ENCODE results near the gene PTPRN2. TPM values are rescaled to one million over a fixed set of nuclear protein-coding genes. Genes with fewer than 3 reads are reported as not detected.
"Not testable (repeated sequence)": the region's sequence is repeated elsewhere in the genome, so short reads cannot be mapped to it uniquely, and the experiment has no call there.

The PTPRN2 gene
- total and polyA plus RNA-seq, 2 donors from 2014 or later, result 4.8 to 6.2 TPM

DNA sequence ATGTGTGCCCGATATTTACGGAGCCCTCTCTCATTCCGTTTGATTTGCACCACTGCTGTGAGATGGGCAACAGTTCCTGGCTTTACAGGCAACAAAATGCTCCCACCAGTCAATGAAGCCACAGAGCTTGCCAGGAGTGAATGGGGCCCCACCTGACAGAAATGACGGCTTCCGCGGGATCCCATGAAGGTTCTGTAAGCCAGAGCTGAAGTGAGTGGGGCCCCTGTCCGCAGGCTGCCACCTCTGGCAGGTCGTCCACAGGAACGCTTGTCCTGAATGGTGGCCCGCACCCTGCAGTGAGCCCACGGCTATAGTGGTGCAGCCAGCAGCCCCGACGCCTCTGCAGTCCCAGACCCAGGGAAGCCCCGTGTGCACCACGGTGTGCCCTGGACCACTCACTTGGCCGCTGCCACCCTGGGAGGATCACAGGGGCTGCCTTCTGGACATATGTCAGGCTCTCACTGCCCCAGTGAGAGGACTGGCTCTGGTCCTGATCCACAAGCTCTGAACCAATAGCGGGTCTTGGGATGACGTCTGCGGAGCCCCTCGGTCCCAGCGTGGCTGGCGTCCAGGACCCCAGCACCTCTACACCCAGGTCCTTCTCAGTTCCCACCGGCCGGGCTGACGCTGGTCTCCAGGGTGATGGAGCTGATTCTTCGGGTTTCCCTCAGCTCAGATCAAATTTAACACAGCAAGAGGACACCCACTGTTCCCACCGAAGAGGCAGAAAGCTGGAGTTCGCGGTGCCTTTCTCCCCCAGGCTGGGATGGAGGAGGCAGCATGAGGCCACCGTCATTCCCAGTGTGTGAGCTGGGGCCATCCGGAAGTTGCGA is 738.9 kb downstream of the PTPRN2 start:
- H3K4me3 ChIP-seq (ENCODE audit: low read length in 3 of 3), result no peak overlapping the region
- intact Hi-C loops (cut with DNase I), result no loop called here
- FAIRE-seq, result no peak
- peaks cover 0 to 5% (median 0%) of the 10 kb centered on the region in 3 donors for H3K4me1 ChIP-seq (ENCODE audit: control insufficient read depth in 2 of 3, insufficient read depth in 2 of 3, low read depth in 1 of 3, low read length in 3 of 3)
- H3K27me3 ChIP-seq (ENCODE audit: control insufficient read depth, insufficient read depth, low read length), result no peaks in the 10 kb centered on the region
- no peaks in the 10 kb centered on the region for H3K9me3 ChIP-seq (ENCODE audit: control insufficient read depth in 2 of 3, insufficient read depth in 1 of 3, low read length in 3 of 3)
- no peak overlapping the region for H3K27ac ChIP-seq (ENCODE audit: low read depth in 2 of 2, low read length in 2 of 2)
- peak in 1 of 5 donors; percentile 57 for DNase-seq
- no peak overlapping the region for H3K9ac ChIP-seq (ENCODE audit: low read length in 3 of 3)
- TF ChIP-seq, protein P1, sequence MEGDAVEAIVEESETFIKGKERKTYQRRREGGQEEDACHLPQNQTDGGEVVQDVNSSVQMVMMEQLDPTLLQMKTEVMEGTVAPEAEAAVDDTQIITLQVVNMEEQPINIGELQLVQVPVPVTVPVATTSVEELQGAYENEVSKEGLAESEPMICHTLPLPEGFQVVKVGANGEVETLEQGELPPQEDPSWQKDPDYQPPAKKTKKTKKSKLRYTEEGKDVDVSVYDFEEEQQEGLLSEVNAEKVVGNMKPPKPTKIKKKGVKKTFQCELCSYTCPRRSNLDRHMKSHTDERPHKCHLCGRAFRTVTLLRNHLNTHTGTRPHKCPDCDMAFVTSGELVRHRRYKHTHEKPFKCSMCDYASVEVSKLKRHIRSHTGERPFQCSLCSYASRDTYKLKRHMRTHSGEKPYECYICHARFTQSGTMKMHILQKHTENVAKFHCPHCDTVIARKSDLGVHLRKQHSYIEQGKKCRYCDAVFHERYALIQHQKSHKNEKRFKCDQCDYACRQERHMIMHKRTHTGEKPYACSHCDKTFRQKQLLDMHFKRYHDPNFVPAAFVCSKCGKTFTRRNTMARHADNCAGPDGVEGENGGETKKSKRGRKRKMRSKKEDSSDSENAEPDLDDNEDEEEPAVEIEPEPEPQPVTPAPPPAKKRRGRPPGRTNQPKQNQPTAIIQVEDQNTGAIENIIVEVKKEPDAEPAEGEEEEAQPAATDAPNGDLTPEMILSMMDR (IDR thresholded peaks at IDR 0.05; ENCODE audit: borderline replicate concordance, extremely low read depth, insufficient read depth), result no peak
- no peaks in the 10 kb centered on the region for H3K36me3 ChIP-seq (ENCODE audit: control insufficient read depth in 2 of 3, insufficient read depth in 3 of 3, low read length in 3 of 3)

DNA sequence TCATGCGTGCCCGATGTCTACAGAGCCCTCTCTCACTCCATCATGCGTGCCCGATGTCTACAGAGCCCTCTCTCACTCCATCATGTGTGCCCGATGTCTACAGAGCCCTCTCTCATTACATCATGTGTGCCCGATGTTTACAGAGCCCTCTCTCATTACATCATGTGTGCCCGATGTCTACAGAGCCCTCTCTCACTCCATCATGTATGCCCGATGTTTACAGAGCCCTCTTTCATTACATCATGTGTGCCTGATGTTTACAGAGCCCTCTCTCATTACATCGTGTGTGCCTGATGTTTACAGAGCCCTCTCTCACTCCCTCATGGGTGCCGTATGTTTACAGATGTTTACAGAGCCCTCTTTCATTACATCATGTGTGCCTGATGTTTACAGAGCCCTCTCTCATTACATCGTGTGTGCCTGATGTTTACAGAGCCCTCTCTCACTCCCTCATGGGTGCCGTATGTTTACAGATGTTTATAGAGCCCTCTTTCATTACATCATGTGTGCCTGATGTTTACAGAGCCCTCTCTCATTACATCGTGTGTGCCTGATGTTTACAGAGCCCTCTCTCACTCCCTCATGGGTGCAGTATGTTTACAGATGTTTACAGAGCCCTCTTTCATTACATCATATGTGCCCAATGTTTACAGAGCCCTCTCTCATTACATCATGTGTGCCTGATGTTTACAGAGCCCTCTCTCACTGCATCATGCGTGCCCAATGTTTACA is 739.7 kb downstream of the PTPRN2 start:
- H3K4me3 ChIP-seq (ENCODE audit: low read length in 3 of 3); FAIRE-seq; DNase-seq; H3K27ac ChIP-seq (ENCODE audit: low read depth in 2 of 2, low read length in 2 of 2); H3K27me3 ChIP-seq (ENCODE audit: control insufficient read depth, insufficient read depth, low read length); H3K4me1 ChIP-seq (ENCODE audit: control insufficient read depth in 2 of 3, insufficient read depth in 2 of 3, low read depth in 1 of 3, low read length in 3 of 3); H3K9me3 ChIP-seq (ENCODE audit: control insufficient read depth in 2 of 3, insufficient read depth in 1 of 3, low read length in 3 of 3); H3K9ac ChIP-seq (ENCODE audit: low read length in 3 of 3); H3K36me3 ChIP-seq (ENCODE audit: control insufficient read depth in 2 of 3, insufficient read depth in 3 of 3, low read length in 3 of 3); intact Hi-C loops (cut with DNase I): not testable (repeated sequence)

DNA sequence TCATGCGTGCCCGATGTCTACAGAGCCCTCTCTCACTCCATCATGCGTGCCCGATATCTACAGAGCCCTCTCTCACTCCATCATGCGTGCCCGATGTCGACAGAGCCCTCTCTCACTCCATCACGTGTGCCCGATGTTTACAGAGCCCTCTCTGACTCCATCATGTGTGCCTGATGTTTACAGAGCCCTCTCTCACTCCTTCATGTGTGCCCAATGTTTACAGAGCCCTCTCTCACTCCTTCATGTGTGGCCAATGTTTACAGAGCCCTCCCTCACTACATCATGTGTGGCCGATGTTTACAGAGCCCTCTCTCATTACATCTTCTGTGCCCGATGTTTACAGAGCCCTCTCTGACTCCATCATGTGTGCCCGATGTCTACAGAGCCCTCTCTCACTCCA is 740.9 kb downstream of the PTPRN2 start:
- intact Hi-C loops (cut with DNase I); H3K27me3 ChIP-seq (ENCODE audit: control insufficient read depth, insufficient read depth, low read length); H3K27ac ChIP-seq (ENCODE audit: low read depth in 2 of 2, low read length in 2 of 2); DNase-seq; H3K4me3 ChIP-seq (ENCODE audit: low read length in 3 of 3); H3K9me3 ChIP-seq (ENCODE audit: control insufficient read depth in 2 of 3, insufficient read depth in 1 of 3, low read length in 3 of 3); H3K9ac ChIP-seq (ENCODE audit: low read length in 3 of 3); H3K36me3 ChIP-seq (ENCODE audit: control insufficient read depth in 2 of 3, insufficient read depth in 3 of 3, low read length in 3 of 3); FAIRE-seq; H3K4me1 ChIP-seq (ENCODE audit: control insufficient read depth in 2 of 3, insufficient read depth in 2 of 3, low read depth in 1 of 3, low read length in 3 of 3): not testable (repeated sequence)

DNA sequence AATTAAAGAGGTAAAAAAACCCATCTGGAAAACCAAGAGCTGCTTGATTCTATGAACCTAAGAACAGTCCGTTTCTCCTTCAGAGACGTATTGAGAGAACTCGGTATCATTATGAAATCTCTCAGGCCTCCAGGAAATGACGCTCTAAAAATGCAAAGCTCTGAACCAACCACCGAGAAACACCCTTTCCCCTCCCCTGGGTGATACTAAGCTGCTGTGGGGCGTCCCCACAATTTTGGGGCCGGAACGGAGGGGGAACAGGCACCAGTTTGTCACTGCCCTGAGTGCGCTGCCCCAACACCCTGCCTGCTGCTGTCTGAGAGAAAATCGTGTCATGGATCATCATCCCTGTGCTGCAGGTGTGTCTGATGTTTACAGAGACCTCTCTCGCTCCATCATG is 741.4 kb downstream of the PTPRN2 start:
- Histone ChIP-seq H3K9ac (ENCODE audit: low read length in 3 of 3) (no peak overlapping the region), H3K4me1 (ENCODE audit: control insufficient read depth in 2 of 3, insufficient read depth in 2 of 3, low read depth in 1 of 3, low read length in 3 of 3) (peaks cover 0 to under 1% (median 0%) of the 10 kb centered on the region in 3 donors), H3K27ac (ENCODE audit: low read depth in 2 of 2, low read length in 2 of 2) (no peak overlapping the region), H3K9me3 (ENCODE audit: control insufficient read depth in 2 of 3, insufficient read depth in 1 of 3, low read length in 3 of 3) (no peaks in the 10 kb centered on the region), H3K27me3 (ENCODE audit: control insufficient read depth, insufficient read depth, low read length) (no peaks in the 10 kb centered on the region), H3K4me3 (ENCODE audit: low read length in 3 of 3) (no peak overlapping the region), H3K36me3 (ENCODE audit: control insufficient read depth in 2 of 3, insufficient read depth in 3 of 3, low read length in 3 of 3) (no peaks in the 10 kb centered on the region)
- intact Hi-C loops (cut with DNase I), result no loop called here
- TF ChIP-seq, protein P1 (IDR thresholded peaks at IDR 0.05; ENCODE audit: borderline replicate concordance, extremely low read depth, insufficient read depth), result no peak
- no peak for FAIRE-seq
- DNase-seq, result peak in 1 of 5 donors; percentile 15

All from kidney (tissue), 14 donors.